Measurements from ENCODE around the gene PSG2. TPM values are rescaled to one million over a fixed set of nuclear protein-coding genes. Genes with fewer than 3 reads are reported as not detected.
"Not testable (repeated sequence)": the region's sequence is repeated elsewhere in the genome, so short reads cannot be mapped to it uniquely, and the experiment has no call there.

PSG2 gene
- total RNA-seq, 1 donor from 2014 or later = not detected

GRCh38 chr19:43078311-43078710 is 4.2 kb downstream of the PSG2 start:
- Histone ChIP-seq H3K4me3 (no peak overlapping the region), H3K4me1 (no peaks in the 10 kb centered on the region), H3K27me3 (no peaks in the 10 kb centered on the region), H3K36me3 (no peaks in the 10 kb centered on the region), H3K9me3 (no peaks in the 10 kb centered on the region), H3K27ac (no peak overlapping the region)
- ATAC-seq (no peak), DNase-seq (no peak)
- TF ChIP-seq CTCF (IDR thresholded peaks at IDR 0.05) = no peak
- intact Hi-C loops (cut with DNase I) = no loop called here

- H3K4me1 ChIP-seq; H3K27me3 ChIP-seq; H3K4me3 ChIP-seq; H3K27ac ChIP-seq; H3K36me3 ChIP-seq; intact Hi-C loops (cut with DNase I); DNase-seq; H3K9me3 ChIP-seq; ATAC-seq: not testable (repeated sequence)
Observed at GRCh38 chr19:43077881-43078280, 4.6 kb downstream of the PSG2 start.

- H3K4me3 ChIP-seq; H3K9me3 ChIP-seq; H3K27me3 ChIP-seq; ATAC-seq; intact Hi-C loops (cut with DNase I); H3K4me1 ChIP-seq; DNase-seq; H3K27ac ChIP-seq; H3K36me3 ChIP-seq: not testable (repeated sequence)
Observed at GRCh38 chr19:43062418-43062817, 20.1 kb downstream of the PSG2 start.

- ATAC-seq; intact Hi-C loops (cut with DNase I); H3K27me3 ChIP-seq; DNase-seq; H3K9me3 ChIP-seq; H3K4me3 ChIP-seq; H3K27ac ChIP-seq; H3K36me3 ChIP-seq; H3K4me1 ChIP-seq: not testable (repeated sequence)
Observed at GRCh38 chr19:43061326-43061725, 21.2 kb downstream of the PSG2 start.

GRCh38 chr19:43060254-43060653 is 22.2 kb downstream of the PSG2 start:
- H3K27ac ChIP-seq; H3K4me3 ChIP-seq; ATAC-seq; H3K27me3 ChIP-seq; intact Hi-C loops (cut with DNase I); H3K9me3 ChIP-seq; DNase-seq; H3K36me3 ChIP-seq; H3K4me1 ChIP-seq: not testable (repeated sequence)

GRCh38 chr19:43059482-43059881 is 23.0 kb downstream of the PSG2 start:
- H3K4me1 ChIP-seq; intact Hi-C loops (cut with DNase I); H3K9me3 ChIP-seq; H3K27ac ChIP-seq; H3K36me3 ChIP-seq; ATAC-seq; H3K4me3 ChIP-seq; H3K27me3 ChIP-seq; DNase-seq: not testable (repeated sequence)

GRCh38 chr19:43058440-43058839 is 24.1 kb downstream of the PSG2 start:
- H3K9me3 ChIP-seq; H3K36me3 ChIP-seq; ATAC-seq; DNase-seq; H3K27ac ChIP-seq; intact Hi-C loops (cut with DNase I); H3K27me3 ChIP-seq; H3K4me3 ChIP-seq; H3K4me1 ChIP-seq: not testable (repeated sequence)

GRCh38 chr19:43047966-43048365 is 34.5 kb downstream of the PSG2 start:
- H3K9me3 ChIP-seq; DNase-seq; H3K4me3 ChIP-seq; intact Hi-C loops (cut with DNase I); H3K36me3 ChIP-seq; H3K4me1 ChIP-seq; H3K27me3 ChIP-seq; H3K27ac ChIP-seq; ATAC-seq: not testable (repeated sequence)

- DNase-seq; ATAC-seq; H3K4me3 ChIP-seq; H3K27me3 ChIP-seq; H3K9me3 ChIP-seq; intact Hi-C loops (cut with DNase I); H3K27ac ChIP-seq; H3K4me1 ChIP-seq; H3K36me3 ChIP-seq: not testable (repeated sequence)
Observed at GRCh38 chr19:43046578-43046977, 35.9 kb downstream of the PSG2 start.

- H3K36me3 ChIP-seq; H3K4me1 ChIP-seq; ATAC-seq; H3K9me3 ChIP-seq; H3K27ac ChIP-seq; H3K27me3 ChIP-seq; H3K4me3 ChIP-seq; DNase-seq; intact Hi-C loops (cut with DNase I): not testable (repeated sequence)
Observed at GRCh38 chr19:43043492-43044180, 38.9 kb downstream of the PSG2 start.

- ATAC-seq; H3K27ac ChIP-seq; H3K4me3 ChIP-seq; DNase-seq; H3K27me3 ChIP-seq; H3K36me3 ChIP-seq; intact Hi-C loops (cut with DNase I); H3K9me3 ChIP-seq; H3K4me1 ChIP-seq: not testable (repeated sequence)
Observed at GRCh38 chr19:43031645-43032044, 50.9 kb downstream of the PSG2 start.
